ENCODE data around the gene MED25.

MED25 gene

GRCh38 chr19:49882643-49883042 is 64.6 kb downstream of the MED25 start:
- no peak for DNase-seq (ENCODE audit: low spot score)
- TF ChIP-seq CTCF (IDR thresholded peaks at IDR 0.05; ENCODE audit: borderline replicate concordance, control extremely low read depth, extremely low read depth, insufficient read depth, missing control alignments), result no peak
- in situ Hi-C loops (cut with MboI; ENCODE audit: low sequenced_read_pairs, unreplicated experiment), result no loop called here

GRCh38 chr19:49883094-49883493 is 65.0 kb downstream of the MED25 start:
- TF ChIP-seq CTCF (IDR thresholded peaks at IDR 0.05; ENCODE audit: borderline replicate concordance, control extremely low read depth, extremely low read depth, insufficient read depth, missing control alignments), result no peak
- in situ Hi-C loops (cut with MboI; ENCODE audit: low sequenced_read_pairs, unreplicated experiment), result no loop called here
- no peak for DNase-seq (ENCODE audit: low spot score)

GRCh38 chr19:49884109-49884508 is 66.0 kb downstream of the MED25 start:
- no peak for TF ChIP-seq CTCF (IDR thresholded peaks at IDR 0.05; ENCODE audit: borderline replicate concordance, control extremely low read depth, extremely low read depth, insufficient read depth, missing control alignments)
- DNase-seq (ENCODE audit: low spot score), result no peak
- in situ Hi-C loops (cut with MboI; ENCODE audit: low sequenced_read_pairs, unreplicated experiment), result no loop called here

- DNase-seq (ENCODE audit: low spot score), result no peak
- in situ Hi-C loops (cut with MboI; ENCODE audit: low sequenced_read_pairs, unreplicated experiment), result no loop called here
- TF ChIP-seq CTCF (IDR thresholded peaks at IDR 0.05; ENCODE audit: borderline replicate concordance, control extremely low read depth, extremely low read depth, insufficient read depth, missing control alignments), result no peak
Measured at GRCh38 chr19:49884760-49885159, 66.7 kb downstream of the MED25 start.
